Right atrium auricular region (tissue), 2 donors: Measurements from ENCODE around the gene NOC3L. TPM values are rescaled to one million over a fixed set of nuclear protein-coding genes. Genes with fewer than 3 reads are reported as not detected.

ENCODE experiments used
- DNase-seq: peaks from one replicate; pipeline ENCODE4 v3.0.0-alpha.2; 2019; ENCODE audit warnings: low spot score
- H3K27ac ChIP-seq, 2 donors: fragments of 200-600 bp; sonication (generic); 1 replicate in 1 of 2; 2 replicates in 1 of 2; pipeline ENCODE4 v1.5.1; 2016 to 2019
- H3K27me3 ChIP-seq, 2 donors: fragments of 200-600 bp; sonication (generic); one replicate each; pipeline versions ENCODE4 v1.5.1 to v1.6.0; 2017 to 2019
- H3K36me3 ChIP-seq: fragments of 200-600 bp; sonication (generic); one replicate; pipeline ENCODE4 v1.5.1; 2016
- H3K4me1 ChIP-seq, 2 donors: fragments of 200-600 bp; sonication (generic); one replicate each; pipeline versions ENCODE4 v1.5.1 to v1.6.0; 2017 to 2019
- H3K4me3 ChIP-seq, 2 donors: fragments of 200-600 bp; sonication (generic); 1 replicate in 1 of 2; 2 replicates in 1 of 2; pipeline ENCODE4 v1.5.1; 2017 to 2019; ENCODE audit warnings: mild to moderate bottlenecking in 1 of 2, moderate library complexity in 1 of 2
- H3K9me3 ChIP-seq, 2 donors: fragments of 200-600 bp; sonication (generic); one replicate each; pipeline ENCODE4 v1.5.1; 2019
- total RNA-seq, 2 donors: library from RNA; depleted of rRNA; stranded (reverse); fragments of >200 nt; gene quantifications; one replicate each; pipeline ENCODE4 v1.1.0, GENCODE V29; 2016
- TF ChIP-seq, protein P1 (sequence below), 2 donors: fragments of 200-600 bp; sonication (generic); IDR thresholded peaks; one replicate each; pipeline ENCODE4 v1.5.1; 2019; ENCODE audit warnings: antibody characterized with exemption in 2 of 2

Gene NOC3L
- total RNA-seq, 2 donors from 2014 or later = 6.0 to 7.9 TPM

- no peak for DNase-seq
- H3K4me3 ChIP-seq = no peak overlapping the region
- no peak overlapping the region for H3K27ac ChIP-seq
- peaks cover 0 to 25% of the 10 kb centered on the region in 2 donors for H3K4me1 ChIP-seq
- no peaks in the 10 kb centered on the region for H3K36me3 ChIP-seq
- TF ChIP-seq, protein P1, sequence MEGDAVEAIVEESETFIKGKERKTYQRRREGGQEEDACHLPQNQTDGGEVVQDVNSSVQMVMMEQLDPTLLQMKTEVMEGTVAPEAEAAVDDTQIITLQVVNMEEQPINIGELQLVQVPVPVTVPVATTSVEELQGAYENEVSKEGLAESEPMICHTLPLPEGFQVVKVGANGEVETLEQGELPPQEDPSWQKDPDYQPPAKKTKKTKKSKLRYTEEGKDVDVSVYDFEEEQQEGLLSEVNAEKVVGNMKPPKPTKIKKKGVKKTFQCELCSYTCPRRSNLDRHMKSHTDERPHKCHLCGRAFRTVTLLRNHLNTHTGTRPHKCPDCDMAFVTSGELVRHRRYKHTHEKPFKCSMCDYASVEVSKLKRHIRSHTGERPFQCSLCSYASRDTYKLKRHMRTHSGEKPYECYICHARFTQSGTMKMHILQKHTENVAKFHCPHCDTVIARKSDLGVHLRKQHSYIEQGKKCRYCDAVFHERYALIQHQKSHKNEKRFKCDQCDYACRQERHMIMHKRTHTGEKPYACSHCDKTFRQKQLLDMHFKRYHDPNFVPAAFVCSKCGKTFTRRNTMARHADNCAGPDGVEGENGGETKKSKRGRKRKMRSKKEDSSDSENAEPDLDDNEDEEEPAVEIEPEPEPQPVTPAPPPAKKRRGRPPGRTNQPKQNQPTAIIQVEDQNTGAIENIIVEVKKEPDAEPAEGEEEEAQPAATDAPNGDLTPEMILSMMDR (IDR thresholded peaks at IDR 0.05) = no peak
- H3K27me3 ChIP-seq = no peaks in the 10 kb centered on the region
- H3K9me3 ChIP-seq = no peaks in the 10 kb centered on the region
These were observed 42.7 kb upstream of the NOC3L start for GRCh38 chr10:94405406-94405805.

GRCh38 chr10:94403380-94404213 lies 40.9 kb upstream of the NOC3L start:
- TF ChIP-seq, protein P1 (IDR thresholded peaks at IDR 0.05) = no peak
- peaks cover 0 to 22% of the 10 kb centered on the region in 2 donors for H3K4me1 ChIP-seq
- peak overlapping the region; percentile 69 to 78 for H3K4me3 ChIP-seq
- H3K27me3 ChIP-seq = no peaks in the 10 kb centered on the region
- H3K36me3 ChIP-seq = no peaks in the 10 kb centered on the region
- H3K27ac ChIP-seq = peak overlapping the region; percentile 90 to 96
- peak; percentile 68 for DNase-seq
- H3K9me3 ChIP-seq = no peaks in the 10 kb centered on the region

DNA sequence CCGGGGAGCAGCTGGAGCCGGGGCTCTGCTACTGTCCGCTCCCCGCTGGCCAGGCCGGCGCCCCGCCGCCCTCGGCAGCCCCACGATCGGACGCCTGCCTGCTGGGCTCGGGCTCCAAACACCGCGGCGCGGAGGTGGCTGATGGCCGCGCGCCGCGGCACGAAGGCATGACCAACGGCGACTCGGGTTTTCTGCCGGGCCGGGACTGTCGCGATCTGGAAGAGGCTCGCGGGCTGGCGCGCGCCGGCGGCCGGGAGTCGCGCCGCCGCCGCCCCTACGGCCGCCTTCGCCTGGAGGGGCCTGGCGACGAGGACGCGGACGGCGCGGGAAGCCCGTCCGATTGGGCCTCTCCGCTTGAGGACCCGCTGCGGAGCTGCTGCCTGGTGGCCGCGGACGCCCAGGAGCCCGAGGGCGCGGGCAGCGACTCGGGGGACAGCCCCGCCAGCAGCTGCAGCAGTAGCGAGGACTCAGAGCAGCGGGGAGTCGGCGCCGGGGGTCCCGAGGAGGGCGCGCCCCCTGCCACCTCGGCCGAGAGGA lies 40.2 kb upstream of the NOC3L start:
- Histone ChIP-seq H3K4me1 (peaks cover 0 to 15% of the 10 kb centered on the region in 2 donors), H3K36me3 (no peaks in the 10 kb centered on the region), H3K9me3 (no peaks in the 10 kb centered on the region), H3K27me3 (no peaks in the 10 kb centered on the region), H3K4me3 (peak overlapping the region; percentile 69 to 78), H3K27ac (peak overlapping the region; percentile 90 to 96)
- TF ChIP-seq, protein P1 (IDR thresholded peaks at IDR 0.05) = peak in 1 of 2 donors; percentile 3
- no peak for DNase-seq

DNA sequence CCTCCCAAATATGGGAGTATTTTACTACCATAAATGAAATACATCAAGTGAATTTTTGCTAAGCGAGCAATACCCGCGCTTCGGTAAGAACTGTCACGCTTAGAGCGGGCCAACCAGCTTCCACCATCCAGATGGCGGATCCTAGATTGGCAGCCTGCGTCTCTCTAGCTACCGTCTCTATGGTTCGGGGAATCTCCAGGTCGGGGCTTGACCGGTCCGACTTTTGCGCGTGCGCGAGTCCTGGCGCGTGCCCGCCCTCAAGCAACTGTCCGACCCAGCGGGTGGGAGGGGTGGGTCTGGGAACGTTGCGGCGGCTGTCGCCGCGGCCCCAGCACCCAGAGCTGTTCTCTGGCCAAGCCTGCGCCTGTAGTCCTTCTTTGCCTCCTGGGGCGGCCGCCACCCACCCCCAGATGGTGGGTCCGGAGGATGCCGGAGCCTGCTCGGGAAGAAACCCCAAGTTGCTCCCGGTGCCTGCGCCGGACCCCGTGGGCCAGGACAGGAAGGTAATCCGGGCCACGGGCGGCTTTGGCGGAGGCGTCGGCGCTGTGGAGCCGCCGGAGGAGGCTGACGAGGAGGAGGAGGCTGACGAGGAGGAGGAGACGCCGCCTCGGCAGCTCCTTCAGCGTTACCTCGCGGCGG lies 39.6 kb upstream of the NOC3L start, which contains the start of gene TBC1D12:
Gene TBC1D12 (plus strand): TSS at position 338 of the 639 bp plus-strand sequence. CDS start 73 bp downstream, at position 411.
- Histone ChIP-seq H3K27me3 (no peaks in the 10 kb centered on the region), H3K36me3 (no peaks in the 10 kb centered on the region), H3K4me1 (peaks cover 0 to 9% of the 10 kb centered on the region in 2 donors), H3K9me3 (no peaks in the 10 kb centered on the region), H3K27ac (peak within 1 kb of the TSS; percentile 90 to 96), H3K4me3 (peak within 1 kb of the TSS; percentile 69 to 78)
- DNase-seq = peak; percentile 97
- TF ChIP-seq, protein P1 (IDR thresholded peaks at IDR 0.05) = peak in 1 of 2 donors; percentile 17

DNA sequence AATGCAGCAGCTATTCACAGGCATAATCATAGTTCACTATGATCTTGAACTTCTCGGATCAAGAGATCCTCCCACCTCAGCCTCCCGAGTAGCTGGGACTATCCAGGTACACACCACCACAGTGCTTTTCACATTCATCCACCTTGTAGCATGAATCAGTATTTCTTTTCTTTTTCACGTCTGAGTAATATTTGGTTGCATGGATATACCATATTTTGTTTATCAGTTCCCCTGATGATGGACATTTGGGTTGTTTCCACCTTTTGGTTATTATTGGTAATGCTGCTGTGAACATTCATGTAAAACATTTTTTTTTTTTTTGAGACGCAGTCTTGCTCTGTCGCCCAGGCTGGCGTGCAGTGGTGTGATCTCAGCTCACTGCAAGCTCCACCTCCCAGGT lies 36.0 kb upstream of the NOC3L start:
- Histone ChIP-seq H3K4me1 (no peaks in the 10 kb centered on the region), H3K9me3 (no peaks in the 10 kb centered on the region), H3K27me3 (no peaks in the 10 kb centered on the region), H3K4me3 (no peak overlapping the region), H3K27ac (no peak overlapping the region), H3K36me3 (no peaks in the 10 kb centered on the region)
- TF ChIP-seq, protein P1 (IDR thresholded peaks at IDR 0.05) = no peak
- no peak for DNase-seq
